SU-DHL-6 (cell line): ENCODE results near the gene VPS50.

ENCODE experiments used
- H2AFZ ChIP-seq: fragments of 200-600 bp; sonication (generic); 2 replicates; pipeline ENCODE4 v1.6.1; 2014; ENCODE audit warnings: low read depth, mild to moderate bottlenecking, moderate library complexity, mixed read lengths, antibody characterized with exemption, low read length; ENCODE audit not compliant: severe bottlenecking
- H3F3A ChIP-seq: fragments of 200-600 bp; shearing (Covaris generic); 2 replicates; pipeline ENCODE4 v1.6.0; 2016; ENCODE audit warnings: antibody characterized with exemption, mild to moderate bottlenecking; ENCODE audit not compliant: insufficient read depth
- H3K27ac ChIP-seq: fragments of 200-600 bp; sonication (generic); 2 replicates; pipeline ENCODE4 v1.5.1; 2016; ENCODE audit warnings: low read depth, mild to moderate bottlenecking, low read length, moderate library complexity, mixed read lengths
- H3K27me3 ChIP-seq: fragments of 200-600 bp; sonication (generic), shearing (Covaris generic); 2 replicates; pipeline ENCODE4 v1.6.0; 2014; ENCODE audit warnings: mild to moderate bottlenecking, low read length
- H3K36me3 ChIP-seq: fragments of 200-600 bp; sonication (generic); 2 replicates; pipeline ENCODE4 v1.6.1; 2014; ENCODE audit warnings: mild to moderate bottlenecking, low read length, mixed read lengths
- H3K4me2 ChIP-seq: fragments of 300-600, 200-600 bp; shearing (Covaris generic), sonication (generic); 2 replicates; pipeline ENCODE4 v1.6.0; 2014; ENCODE audit warnings: low read length, low read depth, mild to moderate bottlenecking; ENCODE audit not compliant: poor library complexity, severe bottlenecking
- H3K4me3 ChIP-seq: fragments of 200-600 bp; sonication (generic); 2 replicates; pipeline ENCODE4 v1.5.1; 2014; ENCODE audit warnings: antibody characterized with exemption, low read length, mild to moderate bottlenecking, mixed read lengths; ENCODE audit not compliant: insufficient read depth, poor library complexity, severe bottlenecking
- H3K79me2 ChIP-seq: fragments of 200-600 bp; sonication (generic); 2 replicates; pipeline ENCODE4 v1.6.1; 2014; ENCODE audit warnings: mild to moderate bottlenecking, low read length, moderate library complexity; ENCODE audit not compliant: insufficient read depth
- H3K9ac ChIP-seq: fragments of 200-600 bp; sonication (generic); 2 replicates; pipeline ENCODE4 v1.7.0; 2014; ENCODE audit warnings: mild to moderate bottlenecking, low read length
- H3K9me2 ChIP-seq: fragments of 200-600 bp; sonication (generic); replicated peaks from 2 replicates; pipeline ENCODE4 v1.6.1; 2014; ENCODE audit warnings: low read length; ENCODE audit not compliant: insufficient read depth
- H3K9me3 ChIP-seq: fragments of 200-600 bp; sonication (generic); 2 replicates; pipeline ENCODE4 v1.6.1; 2014; ENCODE audit warnings: low read length, mixed read lengths; ENCODE audit not compliant: insufficient read depth
- H4K20me1 ChIP-seq: fragments of 200-600 bp; sonication (generic); 2 replicates; pipeline ENCODE4 v1.6.1; 2014; ENCODE audit warnings: low read depth, mild to moderate bottlenecking, antibody characterized with exemption, low read length, moderate library complexity, mixed read lengths
- CTCF ChIP-seq: fragments of 200-600 bp; sonication (generic); IDR thresholded peaks from one replicate; pipeline ENCODE4 v1.5.1; 2017; ENCODE audit warnings: antibody characterized with exemption, mild to moderate bottlenecking, low read length, moderate library complexity; ENCODE audit not compliant: insufficient read depth, poor library complexity, severe bottlenecking
- EZH2phosphoT487 ChIP-seq: fragments of 200-600 bp; sonication (generic), shearing (Covaris generic); conservative IDR thresholded peaks from 2 replicates; pipeline ENCODE4 v1.6.1; 2018; ENCODE audit warnings: mild to moderate bottlenecking, antibody characterized with exemption, low read length, moderate library complexity, mixed read lengths

The VPS50 gene

DNA sequence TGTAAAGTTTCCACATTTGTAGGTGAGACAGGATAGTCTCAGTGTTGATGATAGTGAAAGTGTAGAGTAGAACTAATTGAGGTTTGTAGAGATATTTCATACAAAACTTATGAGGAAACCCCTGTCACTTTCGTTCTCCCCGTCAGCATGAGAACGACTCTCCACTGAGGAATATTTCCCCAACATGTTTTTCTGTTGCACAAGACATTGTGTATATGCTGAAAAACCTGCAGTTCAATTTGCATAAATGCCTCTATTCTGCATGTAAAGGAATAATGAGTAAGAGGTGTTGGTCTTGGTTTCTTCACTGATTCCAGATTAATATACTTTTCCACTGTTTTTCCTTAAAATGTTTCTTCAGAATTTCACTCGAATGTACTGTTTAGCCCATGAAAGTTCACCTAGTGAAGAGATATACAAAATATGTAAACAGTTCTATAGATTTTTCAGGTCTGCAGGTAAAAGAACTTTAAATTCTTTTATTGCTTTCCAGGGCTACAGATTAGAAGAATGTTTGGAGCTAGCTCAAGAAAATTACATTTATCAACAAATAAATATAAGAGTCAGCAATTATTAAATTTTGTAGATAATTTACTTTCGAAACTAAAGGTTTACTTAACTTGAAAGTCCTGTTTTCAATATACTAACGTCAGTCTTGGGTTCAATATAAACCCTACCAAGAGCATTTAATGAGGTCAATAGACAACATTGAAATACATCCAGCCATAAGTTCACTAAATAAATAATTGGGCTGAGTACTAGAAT is 43.1 kb upstream of the VPS50 start:
- H3K4me3 ChIP-seq = no peak overlapping the region
- no peak overlapping the region for H3K27ac ChIP-seq
- H3K9me2 ChIP-seq = no peaks in the 10 kb centered on the region
- H4K20me1 ChIP-seq = no peaks in the 10 kb centered on the region
- no peak overlapping the region for H3K9ac ChIP-seq
- no peak overlapping the region for H3K4me2 ChIP-seq
- no peak for TF ChIP-seq EZH2phosphoT487
- TF ChIP-seq CTCF = no peak
- no peaks in the 10 kb centered on the region for H3K9me3 ChIP-seq
- no peaks in the 10 kb centered on the region for H3F3A ChIP-seq
- H3K27me3 ChIP-seq = no peaks in the 10 kb centered on the region
- H3K79me2 ChIP-seq = no peaks in the 10 kb centered on the region
- no peak overlapping the region for H2AFZ ChIP-seq
- H3K36me3 ChIP-seq = no peaks in the 10 kb centered on the region

GRCh38 chr7:93194386-93194785 is 37.8 kb upstream of the VPS50 start:
- H2AFZ ChIP-seq = no peak overlapping the region
- no peaks in the 10 kb centered on the region for H3F3A ChIP-seq
- H3K79me2 ChIP-seq = no peaks in the 10 kb centered on the region
- H3K4me3 ChIP-seq = no peak overlapping the region
- H4K20me1 ChIP-seq = no peaks in the 10 kb centered on the region
- no peaks in the 10 kb centered on the region for H3K9me3 ChIP-seq
- H3K9me2 ChIP-seq = no peaks in the 10 kb centered on the region
- no peaks in the 10 kb centered on the region for H3K36me3 ChIP-seq
- no peak overlapping the region for H3K9ac ChIP-seq
- no peaks in the 10 kb centered on the region for H3K27me3 ChIP-seq
- TF ChIP-seq CTCF = no peak
- TF ChIP-seq EZH2phosphoT487 = no peak
- no peak overlapping the region for H3K4me2 ChIP-seq
- H3K27ac ChIP-seq = no peak overlapping the region

DNA sequence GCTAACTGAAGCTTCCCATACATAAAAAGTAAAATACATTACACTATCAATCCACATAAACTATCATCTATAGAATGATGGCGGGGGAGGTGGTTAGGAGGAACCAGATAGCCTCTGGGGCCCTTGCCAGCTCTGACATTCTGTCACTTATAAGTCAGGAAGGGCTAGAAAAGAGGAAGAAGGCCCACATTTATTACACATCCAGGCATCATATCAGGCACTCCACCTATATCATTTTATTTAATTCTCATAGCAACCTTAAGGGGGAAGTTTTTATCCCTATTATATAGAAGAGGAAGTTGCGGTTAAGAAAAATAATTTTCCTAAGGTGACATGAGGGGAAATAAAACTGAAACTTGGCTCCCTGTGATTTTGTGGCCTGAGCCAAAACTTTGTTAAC is 35.8 kb upstream of the VPS50 start:
- Histone ChIP-seq H3F3A (no peaks in the 10 kb centered on the region), H3K4me3 (no peak overlapping the region), H4K20me1 (no peaks in the 10 kb centered on the region), H3K36me3 (no peaks in the 10 kb centered on the region), H3K79me2 (no peaks in the 10 kb centered on the region), H2AFZ (no peak overlapping the region), H3K9ac (no peak overlapping the region), H3K9me2 (no peaks in the 10 kb centered on the region), H3K4me2 (no peak overlapping the region), H3K27me3 (no peaks in the 10 kb centered on the region), H3K27ac (no peak overlapping the region), H3K9me3 (no peaks in the 10 kb centered on the region)
- no peak for TF ChIP-seq CTCF
- TF ChIP-seq EZH2phosphoT487 = no peak
